KMS-11 (cell line): Measurements from ENCODE around the gene SIL1.

Source experiments
- H2AFZ ChIP-seq: fragments of 200-600 bp; sonication (generic); 2 replicates; pipeline ENCODE4 v1.6.1; 2016; ENCODE audit warnings: antibody characterized with exemption, mixed run types, low read depth
- H3K27ac ChIP-seq: fragments of 200-600 bp; sonication (generic); 2 replicates; pipeline ENCODE4 v1.6.1; 2016; ENCODE audit warnings: mild to moderate bottlenecking, mixed run types
- H3K27me3 ChIP-seq: fragments of 200-600 bp; sonication (generic); 2 replicates; pipeline ENCODE4 v1.6.1; 2017; ENCODE audit warnings: mild to moderate bottlenecking, low read depth, mixed run types, moderate library complexity; ENCODE audit not compliant: insufficient read depth
- H3K36me3 ChIP-seq: fragments of 200-600 bp; sonication (generic); 2 replicates; pipeline ENCODE4 v1.6.1; 2017; ENCODE audit warnings: mild to moderate bottlenecking, mixed run types; ENCODE audit not compliant: insufficient read depth
- H3K4me1 ChIP-seq: fragments of 200-600 bp; sonication (generic); 2 replicates; pipeline ENCODE4 v1.6.1; 2016; ENCODE audit warnings: mild to moderate bottlenecking, low read depth, mixed run types; ENCODE audit not compliant: poor library complexity, severe bottlenecking
- H3K4me2 ChIP-seq: fragments of 200-600 bp; sonication (generic); 2 replicates; pipeline ENCODE4 v1.7.0; 2016; ENCODE audit warnings: mild to moderate bottlenecking, mixed run types
- H3K4me3 ChIP-seq: fragments of 200-600 bp; sonication (generic); IDR thresholded peaks from 2 replicates; pipeline ENCODE4 v1.6.1; 2017; ENCODE audit warnings: low read depth, low read length, mixed read lengths; ENCODE audit not compliant: insufficient read depth
- H3K79me2 ChIP-seq: fragments of 200-600 bp; sonication (generic); 2 replicates; pipeline ENCODE4 v1.6.1; 2016; ENCODE audit warnings: low read depth, mixed run types; ENCODE audit not compliant: insufficient read depth
- H3K9ac ChIP-seq: fragments of 200-600 bp; sonication (generic); 2 replicates; pipeline ENCODE4 v1.6.1; 2016; ENCODE audit warnings: mild to moderate bottlenecking, mixed run types
- H4K20me1 ChIP-seq: fragments of 200-600 bp; sonication (generic); 2 replicates; pipeline ENCODE4 v1.6.1; 2016; ENCODE audit warnings: mild to moderate bottlenecking, mixed run types; ENCODE audit not compliant: insufficient read depth
- CTCF ChIP-seq: fragments of 200-600 bp; sonication (generic); conservative IDR thresholded peaks from 2 replicates; pipeline ENCODE4 v1.6.1; 2017; ENCODE audit warnings: low read depth, mild to moderate bottlenecking, antibody characterized with exemption, low read length, moderate library complexity, mixed read lengths

Gene SIL1

GRCh38 chr5:139023286-139023685, 174.9 kb downstream of the SIL1 start:
- Histone ChIP-seq H3K4me1 (peaks cover 15% of the 10 kb centered on the region), H3K27ac (no peak overlapping the region), H4K20me1 (no peaks in the 10 kb centered on the region), H3K4me3 (no peak overlapping the region), H3K9ac (no peak overlapping the region), H3K79me2 (no peaks in the 10 kb centered on the region), H2AFZ (no peak overlapping the region), H3K4me2 (no peak overlapping the region), H3K27me3 (no peaks in the 10 kb centered on the region), H3K36me3 (no peaks in the 10 kb centered on the region)
- TF ChIP-seq CTCF: no peak

- Histone ChIP-seq H3K4me2 (no peak overlapping the region), H2AFZ (no peak overlapping the region), H3K79me2 (no peaks in the 10 kb centered on the region), H3K36me3 (no peaks in the 10 kb centered on the region), H3K27ac (no peak overlapping the region), H4K20me1 (no peaks in the 10 kb centered on the region), H3K4me1 (peaks cover 7% of the 10 kb centered on the region), H3K27me3 (no peaks in the 10 kb centered on the region), H3K4me3 (no peak overlapping the region), H3K9ac (no peak overlapping the region)
- no peak for TF ChIP-seq CTCF
These were observed 175.6 kb downstream of the SIL1 start for GRCh38 chr5:139022528-139022927.

- H3K4me3 ChIP-seq: no peak overlapping the region
- H3K9ac ChIP-seq: no peak overlapping the region
- no peaks in the 10 kb centered on the region for H3K4me1 ChIP-seq
- no peak overlapping the region for H3K4me2 ChIP-seq
- TF ChIP-seq CTCF: no peak
- H3K27me3 ChIP-seq: no peaks in the 10 kb centered on the region
- no peak overlapping the region for H2AFZ ChIP-seq
- no peaks in the 10 kb centered on the region for H3K79me2 ChIP-seq
- no peak overlapping the region for H3K27ac ChIP-seq
- H4K20me1 ChIP-seq: no peaks in the 10 kb centered on the region
- H3K36me3 ChIP-seq: no peaks in the 10 kb centered on the region
These were observed 176.8 kb downstream of the SIL1 start for GRCh38 chr5:139021346-139021745.

- no peaks in the 10 kb centered on the region for H3K36me3 ChIP-seq
- no peaks in the 10 kb centered on the region for H4K20me1 ChIP-seq
- H3K79me2 ChIP-seq: no peaks in the 10 kb centered on the region
- H3K9ac ChIP-seq: no peak overlapping the region
- H3K4me3 ChIP-seq: no peak overlapping the region
- H2AFZ ChIP-seq: no peak overlapping the region
- no peak overlapping the region for H3K27ac ChIP-seq
- no peaks in the 10 kb centered on the region for H3K4me1 ChIP-seq
- no peaks in the 10 kb centered on the region for H3K27me3 ChIP-seq
- TF ChIP-seq CTCF: no peak
- no peak overlapping the region for H3K4me2 ChIP-seq
These were observed 178.3 kb downstream of the SIL1 start for GRCh38 chr5:139019880-139020279.
